Measurements from ENCODE around the gene PMEPA1.
A peak's percentile ranks its signal among the peaks of the same experiment; 100 is the strongest.

Gene PMEPA1

GRCh38 chr20:57746832-57747404, 37.1 kb upstream of the PMEPA1 start:
- Histone ChIP-seq H3K79me1 (ENCODE audit: low read depth, low read length) (no peaks in the 10 kb centered on the region), H4K8ac (ENCODE audit: low read depth, low read length) (no peak overlapping the region), H3K9me3 (replicated peaks in 1 of 2; ENCODE audit: control insufficient read depth in 2 of 2, insufficient read depth in 1 of 2, low read depth in 1 of 2, low read length in 2 of 2) (no peaks in the 10 kb centered on the region), H3K18ac (ENCODE audit: low read length) (no peak overlapping the region), H2BK120ac (ENCODE audit: low read depth, low read length) (no peak overlapping the region), H3K27me3 (ENCODE audit: control insufficient read depth in 3 of 3, insufficient read depth in 3 of 3, low read depth in 1 of 3, low read length in 3 of 3) (peaks cover 0 to 7% (median 0%) of the 10 kb centered on the region in 3 experiments), H3K4ac (ENCODE audit: low read length) (no peak overlapping the region), H2BK12ac (ENCODE audit: low read length) (no peak overlapping the region), H2AFZ (ENCODE audit: low read length) (no peak overlapping the region), H3K9ac (ENCODE audit: low read depth, low read length, poor library complexity) (no peak overlapping the region), H3K4me1 (ENCODE audit: control insufficient read depth in 2 of 2, insufficient read depth in 1 of 2, low read depth in 1 of 2, low read length in 2 of 2) (peaks cover 0 to 4% of the 10 kb centered on the region in 2 donors), H3K4me2 (ENCODE audit: insufficient read depth, low read length, poor library complexity, severe bottlenecking) (no peak overlapping the region), H3K23ac (ENCODE audit: low read depth, low read length, poor library complexity) (no peak overlapping the region), H2BK15ac (ENCODE audit: low read length) (no peak overlapping the region), H2AK5ac (ENCODE audit: low read depth, low read length) (no peak overlapping the region), H3K14ac (ENCODE audit: low read length) (no peak overlapping the region), H3K4me3 (ENCODE audit: low read length in 2 of 2) (no peak overlapping the region), H4K91ac (ENCODE audit: low read depth, low read length, poor library complexity) (no peak overlapping the region), H2BK5ac (ENCODE audit: low read length) (no peak overlapping the region), H3K36me3 (replicated peaks in 1 of 2; ENCODE audit: control insufficient read depth in 2 of 2, insufficient read depth in 2 of 2, low read length in 2 of 2) (no peaks in the 10 kb centered on the region), H3K27ac (replicated peaks; ENCODE audit: low read length) (no peak overlapping the region)
- no CpG with 5 or more reads among the region's 7 CpGs for WGBS, 2 donors (ENCODE audit: extremely low coverage in 2 of 2, insufficient read length in 2 of 2, insufficient replicate concordance in 1 of 2)
- DNase-seq (ENCODE audit: low spot score), result no peak

GRCh38 chr20:57746201-57746600, 36.4 kb upstream of the PMEPA1 start:
- Histone ChIP-seq H3K18ac (ENCODE audit: low read length) (peak overlapping the region; percentile 54), H2AFZ (ENCODE audit: low read length) (no peak overlapping the region), H3K36me3 (replicated peaks in 1 of 2; ENCODE audit: control insufficient read depth in 2 of 2, insufficient read depth in 2 of 2, low read length in 2 of 2) (no peaks in the 10 kb centered on the region), H2BK12ac (ENCODE audit: low read length) (no peak overlapping the region), H3K4ac (ENCODE audit: low read length) (peak overlapping the region; percentile 37), H3K14ac (ENCODE audit: low read length) (peak overlapping the region; percentile 11), H3K4me2 (ENCODE audit: insufficient read depth, low read length, poor library complexity, severe bottlenecking) (no peak overlapping the region), H2BK5ac (ENCODE audit: low read length) (no peak overlapping the region), H3K9ac (ENCODE audit: low read depth, low read length, poor library complexity) (peak overlapping the region; percentile 27), H3K23ac (ENCODE audit: low read depth, low read length, poor library complexity) (no peak overlapping the region), H3K27ac (replicated peaks; ENCODE audit: low read length) (no peak overlapping the region), H3K4me3 (ENCODE audit: low read length in 2 of 2) (peak overlapping the region in 1 of 2 donors; percentile 66), H3K79me1 (ENCODE audit: low read depth, low read length) (no peaks in the 10 kb centered on the region), H2BK120ac (ENCODE audit: low read depth, low read length) (no peak overlapping the region), H4K8ac (ENCODE audit: low read depth, low read length) (no peak overlapping the region), H2BK15ac (ENCODE audit: low read length) (no peak overlapping the region), H3K4me1 (ENCODE audit: control insufficient read depth in 2 of 2, insufficient read depth in 1 of 2, low read depth in 1 of 2, low read length in 2 of 2) (peaks cover 0 to 4% of the 10 kb centered on the region in 2 donors), H2AK5ac (ENCODE audit: low read depth, low read length) (peak overlapping the region; percentile 9), H4K91ac (ENCODE audit: low read depth, low read length, poor library complexity) (no peak overlapping the region), H3K27me3 (ENCODE audit: control insufficient read depth in 3 of 3, insufficient read depth in 3 of 3, low read depth in 1 of 3, low read length in 3 of 3) (peaks cover 0 to 13% (median 0%) of the 10 kb centered on the region in 3 experiments), H3K9me3 (replicated peaks in 1 of 2; ENCODE audit: control insufficient read depth in 2 of 2, insufficient read depth in 1 of 2, low read depth in 1 of 2, low read length in 2 of 2) (no peaks in the 10 kb centered on the region)
- no peak for DNase-seq (ENCODE audit: low spot score)
- WGBS, 2 donors (ENCODE audit: extremely low coverage in 2 of 2, insufficient read length in 2 of 2, insufficient replicate concordance in 1 of 2), result no CpG with 5 or more reads among the region's 13 CpGs

GRCh38 chr20:57744206-57744605, 34.4 kb upstream of the PMEPA1 start:
- no peaks in the 10 kb centered on the region for H3K79me1 ChIP-seq (ENCODE audit: low read depth, low read length)
- no peak overlapping the region for H3K23ac ChIP-seq (ENCODE audit: low read depth, low read length, poor library complexity)
- no peak overlapping the region for H3K4ac ChIP-seq (ENCODE audit: low read length)
- no peak overlapping the region for H2BK5ac ChIP-seq (ENCODE audit: low read length)
- H2BK12ac ChIP-seq (ENCODE audit: low read length), result no peak overlapping the region
- no peak overlapping the region for H2AK5ac ChIP-seq (ENCODE audit: low read depth, low read length)
- peaks cover 0 to 4% of the 10 kb centered on the region in 2 donors for H3K4me1 ChIP-seq (ENCODE audit: control insufficient read depth in 2 of 2, insufficient read depth in 1 of 2, low read depth in 1 of 2, low read length in 2 of 2)
- no peaks in the 10 kb centered on the region for H3K9me3 ChIP-seq (replicated peaks in 1 of 2; ENCODE audit: control insufficient read depth in 2 of 2, insufficient read depth in 1 of 2, low read depth in 1 of 2, low read length in 2 of 2)
- H3K18ac ChIP-seq (ENCODE audit: low read length), result no peak overlapping the region
- WGBS, 2 donors (ENCODE audit: extremely low coverage in 2 of 2, insufficient read length in 2 of 2, insufficient replicate concordance in 1 of 2), result no CpG with 5 or more reads among the region's 6 CpGs
- no peak overlapping the region for H3K14ac ChIP-seq (ENCODE audit: low read length)
- H4K8ac ChIP-seq (ENCODE audit: low read depth, low read length), result no peak overlapping the region
- no peak overlapping the region for H4K91ac ChIP-seq (ENCODE audit: low read depth, low read length, poor library complexity)
- H2BK120ac ChIP-seq (ENCODE audit: low read depth, low read length), result no peak overlapping the region
- H3K4me3 ChIP-seq (ENCODE audit: low read length in 2 of 2), result no peak overlapping the region
- H3K27me3 ChIP-seq (ENCODE audit: control insufficient read depth in 3 of 3, insufficient read depth in 3 of 3, low read depth in 1 of 3, low read length in 3 of 3), result peaks cover 0 to 13% (median 0%) of the 10 kb centered on the region in 3 experiments
- no peaks in the 10 kb centered on the region for H3K36me3 ChIP-seq (replicated peaks in 1 of 2; ENCODE audit: control insufficient read depth in 2 of 2, insufficient read depth in 2 of 2, low read length in 2 of 2)
- no peak for DNase-seq (ENCODE audit: low spot score)
- no peak overlapping the region for H3K9ac ChIP-seq (ENCODE audit: low read depth, low read length, poor library complexity)
- H2BK15ac ChIP-seq (ENCODE audit: low read length), result no peak overlapping the region
- H3K27ac ChIP-seq (replicated peaks; ENCODE audit: low read length), result no peak overlapping the region
- H3K4me2 ChIP-seq (ENCODE audit: insufficient read depth, low read length, poor library complexity, severe bottlenecking), result no peak overlapping the region
- H2AFZ ChIP-seq (ENCODE audit: low read length), result no peak overlapping the region

GRCh38 chr20:57743450-57744095, 33.8 kb upstream of the PMEPA1 start:
- Histone ChIP-seq H3K79me1 (ENCODE audit: low read depth, low read length) (no peaks in the 10 kb centered on the region), H3K27ac (replicated peaks; ENCODE audit: low read length) (no peak overlapping the region), H2BK5ac (ENCODE audit: low read length) (no peak overlapping the region), H2BK120ac (ENCODE audit: low read depth, low read length) (no peak overlapping the region), H3K18ac (ENCODE audit: low read length) (no peak overlapping the region), H3K4me1 (ENCODE audit: control insufficient read depth in 2 of 2, insufficient read depth in 1 of 2, low read depth in 1 of 2, low read length in 2 of 2) (peaks cover 0 to 4% of the 10 kb centered on the region in 2 donors), H3K4me2 (ENCODE audit: insufficient read depth, low read length, poor library complexity, severe bottlenecking) (no peak overlapping the region), H3K27me3 (ENCODE audit: control insufficient read depth in 3 of 3, insufficient read depth in 3 of 3, low read depth in 1 of 3, low read length in 3 of 3) (peaks cover 0 to 13% (median 0%) of the 10 kb centered on the region in 3 experiments), H4K91ac (ENCODE audit: low read depth, low read length, poor library complexity) (no peak overlapping the region), H2BK15ac (ENCODE audit: low read length) (no peak overlapping the region), H3K9me3 (replicated peaks in 1 of 2; ENCODE audit: control insufficient read depth in 2 of 2, insufficient read depth in 1 of 2, low read depth in 1 of 2, low read length in 2 of 2) (no peaks in the 10 kb centered on the region), H3K9ac (ENCODE audit: low read depth, low read length, poor library complexity) (no peak overlapping the region), H2AFZ (ENCODE audit: low read length) (no peak overlapping the region), H2AK5ac (ENCODE audit: low read depth, low read length) (no peak overlapping the region), H2BK12ac (ENCODE audit: low read length) (no peak overlapping the region), H3K4ac (ENCODE audit: low read length) (no peak overlapping the region), H3K36me3 (replicated peaks in 1 of 2; ENCODE audit: control insufficient read depth in 2 of 2, insufficient read depth in 2 of 2, low read length in 2 of 2) (no peaks in the 10 kb centered on the region), H3K14ac (ENCODE audit: low read length) (no peak overlapping the region), H4K8ac (ENCODE audit: low read depth, low read length) (no peak overlapping the region), H3K4me3 (ENCODE audit: low read length in 2 of 2) (no peak overlapping the region), H3K23ac (ENCODE audit: low read depth, low read length, poor library complexity) (no peak overlapping the region)
- DNase-seq (ENCODE audit: low spot score), result no peak
- WGBS, 2 donors (ENCODE audit: extremely low coverage in 2 of 2, insufficient read length in 2 of 2, insufficient replicate concordance in 1 of 2), result no CpG with 5 or more reads among the region's 10 CpGs
